Measurements from ENCODE around the gene PDGFC.

The PDGFC gene

DNA sequence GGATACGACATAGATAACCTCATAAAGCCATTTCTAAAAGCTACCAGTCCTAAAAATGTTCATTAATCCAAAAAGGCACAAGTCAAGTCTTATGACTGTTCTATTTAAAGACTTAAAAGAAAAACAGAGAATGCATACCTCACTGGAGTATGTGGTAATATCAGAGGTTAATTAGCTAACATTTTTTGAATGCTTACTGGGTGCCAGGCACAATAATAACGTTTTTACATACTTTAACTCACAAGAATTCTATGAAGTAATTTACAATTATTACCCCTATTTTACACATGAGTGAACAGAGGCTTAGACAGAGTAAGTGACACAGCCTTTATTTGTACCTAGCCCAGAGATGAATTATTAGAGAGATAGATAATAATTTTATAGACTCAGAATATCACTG lies 207.5 kb downstream of the PDGFC start:
- ChIA-PET POLR2A (no interaction called here), CTCF (no interaction called here)
- DNase-seq (ENCODE audit: extremely low spot score), result no peak
- TF ChIP-seq SUZ12 (IDR thresholded peaks at IDR 0.05) (no peak), BHLHE40 (IDR thresholded peaks at IDR 0.05; ENCODE audit: borderline replicate concordance) (no peak), NFRKB (IDR thresholded peaks at IDR 0.05) (no peak)

DNA sequence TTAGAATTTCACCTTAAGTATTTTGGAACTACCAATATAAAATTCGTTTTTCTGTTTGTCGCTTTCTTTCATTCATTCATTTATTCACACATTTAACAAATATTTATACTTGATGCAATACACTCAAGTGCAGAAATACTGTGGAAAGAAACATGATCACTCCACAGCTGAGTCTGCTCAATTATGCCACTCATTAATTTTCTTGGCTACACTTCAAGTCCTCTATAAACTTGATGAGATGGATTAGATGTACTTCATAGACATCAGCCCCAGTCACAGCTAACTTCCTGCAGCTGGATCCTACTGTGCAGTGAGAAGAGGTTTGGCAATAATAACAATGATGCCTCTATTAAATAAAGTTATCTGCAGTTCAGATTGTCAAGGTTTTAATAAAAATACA lies 208.1 kb downstream of the PDGFC start:
- POLR2A ChIA-PET, result no interaction called here
- CTCF ChIA-PET, result no interaction called here
- DNase-seq (ENCODE audit: extremely low spot score), result peak; percentile 18
- TF ChIP-seq ARNT (IDR thresholded peaks at IDR 0.05) (no peak), NFRKB (IDR thresholded peaks at IDR 0.05) (no peak), ELF4 (IDR thresholded peaks at IDR 0.05) (no peak), LEF1 (IDR thresholded peaks at IDR 0.05; ENCODE audit: borderline replicate concordance) (no peak)
- TF ChIP-seq, protein P1, sequence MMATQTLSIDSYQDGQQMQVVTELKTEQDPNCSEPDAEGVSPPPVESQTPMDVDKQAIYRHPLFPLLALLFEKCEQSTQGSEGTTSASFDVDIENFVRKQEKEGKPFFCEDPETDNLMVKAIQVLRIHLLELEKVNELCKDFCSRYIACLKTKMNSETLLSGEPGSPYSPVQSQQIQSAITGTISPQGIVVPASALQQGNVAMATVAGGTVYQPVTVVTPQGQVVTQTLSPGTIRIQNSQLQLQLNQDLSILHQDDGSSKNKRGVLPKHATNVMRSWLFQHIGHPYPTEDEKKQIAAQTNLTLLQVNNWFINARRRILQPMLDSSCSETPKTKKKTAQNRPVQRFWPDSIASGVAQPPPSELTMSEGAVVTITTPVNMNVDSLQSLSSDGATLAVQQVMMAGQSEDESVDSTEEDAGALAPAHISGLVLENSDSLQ (IDR thresholded peaks at IDR 0.05), result peak; percentile 54

DNA sequence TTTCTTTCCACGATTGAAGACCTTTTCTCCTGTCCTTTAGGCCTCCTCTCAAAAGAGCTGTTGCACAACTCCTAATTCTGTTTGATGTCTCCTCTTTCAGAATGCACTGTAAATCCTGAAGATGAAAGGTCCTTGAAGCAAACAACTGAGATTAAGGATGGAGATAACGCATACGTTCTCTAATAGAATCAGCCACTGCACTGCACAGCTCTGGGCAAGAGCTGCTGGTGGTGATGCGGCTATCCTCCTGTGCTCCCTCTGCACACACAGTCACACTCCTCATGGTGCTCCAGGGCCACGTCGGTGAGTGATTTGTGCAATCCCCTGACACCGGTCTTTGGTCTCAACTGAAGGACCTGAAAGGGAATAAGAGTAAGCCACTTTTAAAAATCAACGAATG lies 208.7 kb downstream of the PDGFC start:
- POLR2A ChIA-PET, result no interaction called here
- DNase-seq (ENCODE audit: extremely low spot score), result peak; percentile 10
- CTCF ChIA-PET, result interaction anchor here (0.8 kb wide), 1 partner anchor 1904 kb away, joined by 3 read pairs; no protein-coding TSS in a partner anchor
- TF ChIP-seq BHLHE40 (IDR thresholded peaks at IDR 0.05; ENCODE audit: borderline replicate concordance), result no peak

DNA sequence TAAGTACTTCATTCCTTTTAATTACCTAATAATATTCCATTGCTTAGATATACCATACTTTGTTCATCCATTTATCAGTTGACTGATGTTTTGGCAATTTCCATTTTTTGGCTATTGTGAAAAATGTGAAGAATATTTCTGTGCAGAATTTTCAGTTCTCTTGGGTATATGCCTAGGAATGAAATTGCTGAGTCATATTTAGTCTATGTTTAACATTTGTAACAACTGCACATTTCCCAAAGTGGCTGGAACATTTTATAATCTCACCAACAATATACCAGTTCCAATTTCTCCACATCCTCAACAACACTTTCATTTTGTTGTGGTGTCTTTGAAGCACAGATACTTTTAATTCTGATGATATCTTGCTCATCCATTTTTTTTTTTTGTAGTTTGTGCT lies 215.5 kb downstream of the PDGFC start:
- DNase-seq (ENCODE audit: extremely low spot score), result no peak
- CTCF ChIA-PET, result no interaction called here
- POLR2A ChIA-PET, result no interaction called here
- TF ChIP-seq ELF4 (IDR thresholded peaks at IDR 0.05), result no peak
- TF ChIP-seq ZNF384 (IDR thresholded peaks at IDR 0.05), result no peak
- TF ChIP-seq FOXA1 (IDR thresholded peaks at IDR 0.05), result no peak
- TF ChIP-seq, protein P1 (IDR thresholded peaks at IDR 0.05), result no peak
- no peak for TF ChIP-seq TARDBP (IDR thresholded peaks at IDR 0.05)
- no peak for TF ChIP-seq HDGF (IDR thresholded peaks at IDR 0.05; ENCODE audit: borderline replicate concordance)

DNA sequence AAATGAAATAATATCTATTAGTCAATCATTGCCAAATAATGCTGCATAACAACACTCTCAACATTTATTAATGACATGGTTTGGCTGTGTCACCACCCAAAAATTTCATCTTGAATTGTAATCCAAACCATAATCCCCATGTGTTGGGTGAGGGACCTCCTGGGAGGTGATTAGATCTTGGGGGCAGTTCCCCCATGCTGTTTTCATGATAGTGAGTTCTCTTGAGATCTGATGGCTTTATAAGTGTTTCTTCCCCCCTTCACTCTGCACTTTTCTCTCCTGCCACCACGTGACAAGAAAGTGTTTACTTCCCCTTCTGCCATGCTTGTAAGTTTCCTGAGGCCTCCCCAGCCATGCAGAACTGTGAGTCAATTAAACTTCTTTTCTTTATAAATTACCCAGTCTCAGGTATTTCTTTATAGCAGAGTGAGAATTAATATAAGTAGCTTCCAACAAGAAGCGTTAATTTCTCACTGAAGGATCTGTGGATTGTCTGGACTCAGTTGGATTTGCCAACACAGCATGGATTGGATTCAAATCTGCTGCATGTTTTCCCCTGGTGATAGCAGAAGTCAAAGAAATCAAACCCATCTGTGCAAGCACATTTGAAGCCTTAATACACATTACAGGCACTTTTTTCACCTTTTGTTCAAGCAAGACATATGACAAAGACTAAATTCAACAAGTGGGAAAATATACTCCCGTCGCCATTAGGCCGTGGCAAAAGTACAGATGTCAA lies 216.6 kb downstream of the PDGFC start:
- POLR2A ChIA-PET, result no interaction called here
- CTCF ChIA-PET, result no interaction called here
- no peak for TF ChIP-seq ZNF384 (IDR thresholded peaks at IDR 0.05)
- no peak for TF ChIP-seq SP1 (IDR thresholded peaks at IDR 0.05)
- no peak for TF ChIP-seq TARDBP (IDR thresholded peaks at IDR 0.05)
- no peak for TF ChIP-seq BHLHE40 (IDR thresholded peaks at IDR 0.05; ENCODE audit: borderline replicate concordance)
- TF ChIP-seq, protein P1 (IDR thresholded peaks at IDR 0.05), result no peak
- TF ChIP-seq FOXK2 (IDR thresholded peaks at IDR 0.05), result no peak
- TF ChIP-seq ARNT (IDR thresholded peaks at IDR 0.05), result no peak
- TF ChIP-seq FOXM1 (IDR thresholded peaks at IDR 0.05; ENCODE audit: borderline replicate concordance), result no peak
- no peak for TF ChIP-seq L3MBTL2 (conservative IDR thresholded peaks at IDR 0.05)
- TF ChIP-seq NFRKB (IDR thresholded peaks at IDR 0.05), result no peak
- DNase-seq (ENCODE audit: extremely low spot score), result no peak

DNA sequence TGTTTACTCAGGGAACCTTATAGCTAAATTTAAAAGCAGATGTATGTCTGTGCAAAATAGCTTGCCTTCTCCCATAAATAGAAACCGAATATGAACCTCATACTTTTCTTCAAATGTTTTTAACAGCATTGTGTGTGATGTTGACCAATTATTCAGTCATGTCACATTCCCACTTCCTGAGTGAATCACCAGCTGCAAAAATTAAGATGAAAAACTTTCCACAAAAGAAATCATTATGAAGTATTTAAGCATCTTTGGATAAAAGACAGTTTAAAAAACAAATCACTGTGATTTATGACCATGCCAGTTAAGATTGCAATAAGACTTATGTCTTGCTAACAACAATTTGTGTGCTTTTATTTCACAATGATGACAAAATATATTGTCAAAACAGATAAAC lies 220.1 kb downstream of the PDGFC start:
- DNase-seq (ENCODE audit: extremely low spot score), result no peak
- POLR2A ChIA-PET, result no interaction called here
- CTCF ChIA-PET, result no interaction called here
- TF ChIP-seq, protein P1 (IDR thresholded peaks at IDR 0.05), result 0 out of 2 replicates have a peak, but pooled peaks have one; percentile 11
- no peak for TF ChIP-seq BHLHE40 (IDR thresholded peaks at IDR 0.05; ENCODE audit: borderline replicate concordance)

DNA sequence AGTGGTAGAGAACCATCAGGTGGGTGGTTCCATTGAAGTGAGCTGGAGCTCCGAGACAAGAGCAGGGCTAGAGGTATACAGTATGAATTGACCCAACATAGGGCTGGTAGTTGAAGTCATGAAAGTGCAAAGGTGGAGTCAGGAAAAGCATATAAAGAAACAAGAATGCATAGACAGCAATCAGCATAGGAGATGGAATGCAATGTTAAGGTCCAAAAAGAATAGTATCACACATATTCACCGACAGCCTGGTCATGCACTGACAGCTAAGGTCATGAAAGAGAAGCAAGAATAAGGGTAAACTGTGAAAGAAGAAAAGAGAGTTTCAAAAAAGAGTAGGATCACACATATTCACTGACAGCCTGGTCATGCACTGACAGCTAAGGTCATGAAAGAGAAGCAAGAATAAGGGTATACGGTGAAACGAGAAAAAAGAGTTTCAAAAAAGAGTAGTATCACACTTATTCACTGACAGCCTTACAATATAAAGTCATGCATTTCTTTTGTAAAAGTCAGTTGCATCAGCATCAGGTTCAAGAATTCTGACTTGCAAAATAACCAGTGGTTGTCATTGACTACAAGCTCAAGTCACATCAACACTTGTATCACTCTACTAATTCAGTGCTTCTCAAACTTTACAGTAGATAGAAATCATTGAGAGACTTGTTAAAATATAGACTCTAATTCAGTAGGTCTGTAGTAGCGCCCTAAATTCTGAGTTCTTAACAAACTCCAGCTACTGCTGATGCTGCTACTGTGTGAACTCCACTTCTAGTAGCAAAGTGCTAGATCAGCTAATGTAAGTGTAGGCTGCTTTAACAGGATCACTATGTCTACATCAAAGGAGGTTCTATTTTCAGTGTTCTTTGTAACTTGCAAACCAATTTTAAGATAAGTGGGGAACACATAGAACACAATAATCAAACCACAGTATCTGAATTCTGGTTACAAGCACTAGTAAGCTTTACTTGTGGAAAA lies 221.9 kb downstream of the PDGFC start:
- POLR2A ChIA-PET, result no interaction called here
- no peak for TF ChIP-seq SP1 (IDR thresholded peaks at IDR 0.05)
- no peak for TF ChIP-seq SUZ12 (IDR thresholded peaks at IDR 0.05)
- no peak for TF ChIP-seq FOXK2 (IDR thresholded peaks at IDR 0.05)
- TF ChIP-seq FOXA1 (IDR thresholded peaks at IDR 0.05), result no peak
- no peak for TF ChIP-seq ZNF384 (IDR thresholded peaks at IDR 0.05)
- TF ChIP-seq NFRKB (IDR thresholded peaks at IDR 0.05), result no peak
- TF ChIP-seq CTBP1 (IDR thresholded peaks at IDR 0.05; ENCODE audit: borderline replicate concordance), result no peak
- TF ChIP-seq TARDBP (IDR thresholded peaks at IDR 0.05), result no peak
- TF ChIP-seq, protein P1 (IDR thresholded peaks at IDR 0.05), result no peak
- TF ChIP-seq L3MBTL2 (conservative IDR thresholded peaks at IDR 0.05), result no peak
- no peak for TF ChIP-seq FOXM1 (IDR thresholded peaks at IDR 0.05; ENCODE audit: borderline replicate concordance)
- no peak for TF ChIP-seq ELF4 (IDR thresholded peaks at IDR 0.05)
- TF ChIP-seq BHLHE40 (IDR thresholded peaks at IDR 0.05; ENCODE audit: borderline replicate concordance), result no peak
- CTCF ChIA-PET, result interaction anchor here (0.6 kb wide), 1 partner anchor 130 kb away, joined by 3 read pairs; no protein-coding TSS in a partner anchor
- no peak for DNase-seq (ENCODE audit: extremely low spot score)

Data from HEK293T (cell line).